SU-DHL-6 (cell line): Measurements from ENCODE around the gene ZNF644.

ENCODE experiments used
- CTCF ChIP-seq: fragments of 200-600 bp; sonication (generic); IDR thresholded peaks from one replicate; pipeline ENCODE4 v1.5.1; 2017; ENCODE audit warnings: antibody characterized with exemption, mild to moderate bottlenecking, low read length, moderate library complexity; ENCODE audit not compliant: insufficient read depth, poor library complexity, severe bottlenecking
- EZH2phosphoT487 ChIP-seq: fragments of 200-600 bp; sonication (generic), shearing (Covaris generic); conservative IDR thresholded peaks from 2 replicates; pipeline ENCODE4 v1.6.1; 2018; ENCODE audit warnings: mild to moderate bottlenecking, antibody characterized with exemption, low read length, moderate library complexity, mixed read lengths

GRCh38 chr1:91046766-91047165 is 24.9 kb upstream of the ZNF644 start:
- no peak for TF ChIP-seq CTCF
- no peak for TF ChIP-seq EZH2phosphoT487
